Brain pericyte (primary cell): ENCODE results near the gene APP.
A peak's percentile ranks its signal among the peaks of the same experiment; 100 is the strongest.
"Not testable (repeated sequence)": the region's sequence is repeated elsewhere in the genome, so short reads cannot be mapped to it uniquely, and the experiment has no call there.

Experiments used
- DNase-seq: peaks from one replicate; pipeline ENCODE4 v3.0.0-alpha.2; 2012; ENCODE audit warnings: low read depth, low spot score

APP gene

GRCh38 chr21:26099610-26100219 lies 70.9 kb downstream of the APP start:
- no peak for DNase-seq

DNA sequence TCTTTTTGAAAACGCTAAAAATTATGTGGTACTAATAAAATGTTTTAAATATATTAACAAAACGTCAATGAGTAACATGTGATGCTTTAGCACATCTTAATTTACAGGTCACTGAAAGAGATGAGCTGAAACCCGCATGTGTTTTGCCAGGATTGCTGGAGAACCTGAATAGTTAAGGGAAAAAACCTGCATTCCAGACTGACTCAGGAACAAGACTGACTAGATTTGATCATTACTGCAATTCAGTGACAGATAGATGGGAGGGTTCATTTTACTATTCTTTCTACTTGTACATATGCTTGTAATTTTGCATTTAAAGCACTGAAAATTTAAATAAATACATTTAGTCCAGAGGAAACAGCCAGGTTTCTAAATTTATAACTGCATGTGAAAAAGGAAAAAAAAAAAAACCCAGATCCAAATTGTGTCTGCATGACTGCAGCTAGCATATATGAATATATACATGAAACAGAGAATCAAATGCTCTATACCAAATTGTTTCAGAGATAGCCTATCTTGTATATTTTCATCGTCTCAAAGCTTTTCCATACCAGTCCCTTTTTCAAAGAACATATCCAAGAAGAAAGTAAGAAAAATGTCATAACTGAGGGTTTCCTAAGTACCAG lies 71.7 kb downstream of the APP start:
- DNase-seq = no peak

DNA sequence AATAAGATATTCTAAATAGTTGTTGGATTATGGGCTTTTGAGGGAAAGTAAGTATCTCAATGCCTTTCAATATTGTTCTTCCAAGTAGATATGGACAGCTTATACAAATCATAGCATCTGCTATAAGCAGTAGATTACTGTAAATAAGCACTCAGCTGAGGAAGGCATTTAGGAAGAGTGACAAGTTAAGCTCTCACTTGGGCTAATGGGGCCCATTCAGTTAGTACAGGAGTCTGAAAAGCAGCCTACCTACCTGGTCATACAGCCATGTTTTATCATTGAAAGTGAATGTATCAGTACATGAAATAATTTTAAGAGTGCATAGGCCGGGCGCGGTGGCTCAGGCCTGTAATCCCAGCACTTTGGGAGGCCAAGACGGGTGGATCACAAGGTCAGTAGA lies 73.1 kb downstream of the APP start:
- no peak for DNase-seq

DNA sequence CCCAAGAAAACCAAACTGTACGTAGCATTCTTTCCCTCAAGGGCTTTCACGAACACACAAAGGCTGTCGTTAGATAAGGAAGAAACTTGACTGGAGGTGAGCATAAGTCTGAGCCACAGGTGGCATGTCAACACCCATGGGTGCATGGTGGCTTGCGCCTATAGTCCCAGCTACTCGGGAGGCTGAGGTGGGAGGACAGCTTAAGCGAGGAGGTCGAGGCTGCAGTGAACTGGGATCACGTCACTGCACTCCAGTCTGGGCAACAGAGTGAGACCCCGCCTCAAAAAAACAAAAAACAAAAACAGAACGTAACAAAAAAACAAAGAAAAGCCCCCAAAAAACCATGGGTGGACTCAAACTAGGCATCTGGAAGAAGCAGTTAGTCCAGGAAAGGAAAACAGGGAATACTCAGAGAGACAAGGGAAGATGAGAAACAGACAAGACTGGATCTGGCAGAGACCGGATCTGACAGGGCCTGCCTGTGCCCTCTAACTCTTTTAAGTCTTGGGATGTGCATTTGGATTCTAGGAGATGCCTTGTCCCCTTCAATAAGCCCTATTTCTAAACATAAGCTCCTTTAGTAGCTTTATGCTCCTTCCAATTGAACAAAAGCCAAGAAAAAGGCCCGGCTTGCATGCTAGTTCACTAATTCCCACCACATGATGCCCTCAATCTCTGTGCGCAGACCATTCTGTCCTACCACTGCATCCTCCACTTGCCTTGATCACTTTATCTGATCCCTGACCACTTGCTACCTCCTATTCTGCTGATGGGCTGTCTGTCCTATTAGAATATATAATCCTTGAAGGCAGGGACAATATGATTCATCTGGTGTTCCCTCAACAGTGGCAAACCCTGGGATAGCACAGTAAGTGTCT lies 73.8 kb downstream of the APP start:
- no peak for DNase-seq

- DNase-seq = no peak
Measured at GRCh38 chr21:26095131-26095530, 75.4 kb downstream of the APP start.

GRCh38 chr21:26093122-26093521 lies 77.4 kb downstream of the APP start:
- no peak for DNase-seq

DNA sequence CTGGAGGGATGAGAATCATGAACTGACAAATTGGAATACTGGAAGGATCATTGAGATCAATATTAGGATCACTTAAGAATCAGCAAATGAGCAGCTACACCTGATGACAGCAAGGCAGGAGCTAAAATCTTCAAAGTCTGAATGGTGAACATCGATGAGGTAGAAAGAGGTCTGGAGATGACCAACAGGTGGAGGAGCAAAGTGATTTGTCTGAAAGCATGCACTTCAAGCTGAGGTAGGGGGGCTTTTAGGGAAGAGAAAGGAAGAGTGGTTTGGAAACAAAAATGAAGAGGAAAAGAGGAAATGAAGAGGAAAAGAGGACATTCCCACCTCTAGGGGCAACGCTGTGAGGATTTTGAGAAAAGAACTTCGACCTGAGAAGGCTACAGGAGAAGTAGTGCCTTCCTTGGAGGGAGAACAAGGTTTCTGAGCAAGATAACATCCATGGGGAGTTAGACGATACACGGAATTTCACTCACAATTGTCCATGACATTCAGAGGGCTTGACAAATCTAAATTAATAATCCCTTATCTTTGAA lies 79.0 kb downstream of the APP start:
- no peak for DNase-seq

GRCh38 chr21:26089730-26090129 lies 80.8 kb downstream of the APP start:
- no peak for DNase-seq

DNA sequence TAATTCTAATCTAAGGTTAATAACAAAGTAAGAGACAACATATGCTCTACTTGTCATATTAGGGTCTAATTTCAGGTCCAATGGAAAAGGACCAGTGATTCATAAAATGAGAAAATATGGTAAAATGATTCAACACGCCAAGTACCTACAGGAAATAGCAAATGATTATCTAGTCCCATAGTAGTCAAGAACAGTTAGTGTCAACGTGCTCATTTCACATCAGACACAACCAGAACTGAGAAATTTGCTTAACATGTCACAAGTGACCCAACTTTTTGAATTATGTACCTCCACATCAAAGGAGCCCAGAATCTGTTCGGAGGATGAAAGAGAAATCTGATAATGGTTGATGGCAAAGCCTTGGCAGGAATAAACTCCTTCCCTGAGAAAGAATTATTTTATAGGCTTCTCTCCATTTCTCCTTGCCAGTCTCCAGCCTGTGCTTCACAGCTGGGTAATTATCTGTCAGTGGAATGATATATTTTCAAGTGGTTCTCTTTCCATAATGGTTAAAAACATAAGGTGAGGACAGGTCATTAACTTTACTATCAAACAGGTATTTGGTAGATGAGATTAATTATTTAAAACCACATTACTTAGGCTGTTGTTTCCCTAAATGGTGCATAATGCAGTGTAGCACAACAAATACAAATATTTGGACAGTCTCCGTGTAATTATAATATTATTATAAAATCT lies 83.2 kb downstream of the APP start:
- no peak for DNase-seq

DNA sequence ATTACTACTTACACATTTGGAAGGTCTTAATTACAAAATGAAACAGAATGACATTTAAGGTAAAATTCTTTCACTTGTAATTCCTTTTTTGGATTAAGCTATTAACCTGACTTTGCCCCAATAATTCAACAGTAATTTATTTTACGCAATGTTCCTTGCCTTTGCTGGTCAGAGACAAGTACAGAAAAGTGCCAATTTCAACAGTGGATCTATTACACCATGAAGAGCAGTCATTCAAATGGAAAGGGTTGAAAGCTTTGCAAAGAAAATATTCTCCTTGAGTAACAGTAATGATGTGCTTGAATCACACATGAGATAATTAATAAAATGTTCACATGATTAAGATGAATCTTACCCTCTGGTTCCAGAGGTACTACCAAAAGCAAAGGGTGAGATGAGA lies 84.7 kb downstream of the APP start:
- no peak for DNase-seq

DNA sequence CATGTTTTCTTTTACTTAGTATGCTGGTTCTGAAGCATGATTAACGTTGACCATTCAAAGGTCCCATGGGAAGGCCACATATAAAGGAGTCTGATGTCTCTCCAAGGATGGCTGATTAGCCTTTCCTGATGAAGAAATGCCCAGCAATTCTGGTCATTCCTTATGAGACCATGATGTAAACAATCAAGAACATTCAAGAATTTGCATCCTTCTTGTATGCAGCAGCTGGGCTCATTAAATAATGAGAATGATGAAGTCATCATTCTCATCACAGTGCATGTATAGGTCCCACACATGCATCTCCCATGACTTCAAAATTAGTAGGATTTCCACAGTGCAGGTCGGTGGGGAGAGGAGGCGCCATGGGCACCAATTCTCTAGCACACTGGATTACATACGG lies 85.4 kb downstream of the APP start:
- DNase-seq = no peak

GRCh38 chr21:26082549-26082948 lies 88.0 kb downstream of the APP start:
- DNase-seq = no peak

GRCh38 chr21:26081175-26081760 lies 89.3 kb downstream of the APP start:
- DNase-seq = not testable (repeated sequence)

DNA sequence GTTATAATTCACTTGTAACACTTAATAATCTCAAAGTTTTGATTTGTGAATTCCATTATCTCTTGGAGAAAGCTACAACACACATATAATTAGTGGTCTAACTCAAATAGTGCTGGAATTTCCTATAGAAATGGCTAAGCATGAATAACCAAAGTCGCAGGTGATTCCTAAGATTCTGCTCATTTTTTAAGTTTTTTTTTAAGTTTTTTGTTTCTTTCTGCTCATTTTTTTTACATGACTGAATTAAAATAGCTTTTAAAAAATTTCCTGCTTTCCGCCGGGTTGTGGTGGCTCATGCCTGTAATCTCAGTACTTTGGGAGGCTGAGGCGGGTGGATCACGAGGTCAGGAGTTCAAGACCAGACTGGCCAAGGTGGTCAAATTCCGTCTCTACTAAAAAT lies 90.4 kb downstream of the APP start:
- DNase-seq = no peak

- DNase-seq = no peak
Measured at GRCh38 chr21:26079366-26079765, 91.2 kb downstream of the APP start.

DNA sequence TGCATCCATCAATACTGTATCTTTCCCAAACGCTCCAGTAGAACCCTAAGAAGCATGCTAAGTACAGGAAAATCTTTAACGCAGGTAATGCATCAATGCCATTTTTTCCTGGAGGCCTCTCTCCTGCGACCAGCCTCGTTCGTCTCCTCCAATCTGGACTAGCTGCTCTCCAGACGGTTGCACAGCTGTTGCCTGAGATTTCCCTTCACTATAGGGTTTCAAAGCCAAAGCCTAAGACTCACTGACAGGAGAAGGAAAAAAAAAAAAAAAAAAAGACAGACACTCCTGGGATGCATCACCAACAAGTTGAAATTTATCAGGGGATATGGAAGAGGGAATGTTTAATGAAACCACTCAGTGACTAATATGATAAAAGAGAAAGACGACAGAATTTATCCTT lies 93.0 kb downstream of the APP start:
- no peak for DNase-seq

- DNase-seq = no peak
Measured at GRCh38 chr21:26072666-26073615, 97.6 kb downstream of the APP start.

GRCh38 chr21:26070822-26071425 lies 99.6 kb downstream of the APP start:
- DNase-seq = peak; percentile 37

DNA sequence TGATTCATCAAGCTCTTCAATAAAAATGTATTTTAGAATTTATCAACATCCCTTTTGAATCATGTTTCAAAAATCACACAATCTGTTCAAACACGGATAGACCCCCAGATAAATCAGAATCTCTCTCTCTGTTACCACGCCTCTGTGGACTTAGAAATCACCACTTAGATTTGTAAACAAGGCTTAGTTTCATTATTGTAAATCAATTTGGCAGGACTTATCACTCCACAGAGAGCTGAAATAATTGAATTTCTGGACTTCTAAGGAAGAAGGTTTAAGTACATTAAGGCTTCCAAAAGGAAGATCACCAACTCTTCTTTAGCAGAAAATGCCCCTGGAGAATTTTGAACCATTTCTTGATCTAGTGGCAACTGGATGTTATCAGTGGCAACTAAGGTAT lies 100.4 kb downstream of the APP start:
- no peak for DNase-seq

DNA sequence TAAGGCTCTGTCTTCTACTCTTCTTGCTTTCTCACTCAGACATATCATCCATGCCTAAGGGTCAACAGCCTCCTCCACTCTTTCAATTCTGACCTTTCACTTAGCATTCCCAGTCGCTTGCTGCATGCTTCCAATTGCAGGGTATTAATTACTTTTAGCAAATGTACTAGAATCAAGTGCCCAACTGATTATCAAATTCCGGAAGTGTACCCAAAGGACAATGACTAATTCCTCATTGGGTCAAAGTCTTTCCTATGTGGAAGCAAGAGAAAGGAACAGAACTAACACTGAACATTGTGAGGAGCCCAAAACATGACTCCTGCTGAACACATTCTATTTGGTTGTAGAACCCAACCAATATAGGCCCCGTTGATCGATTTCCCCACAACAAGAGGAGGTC lies 101.8 kb downstream of the APP start:
- no peak for DNase-seq
